GM19240 (cell line): ENCODE results near the gene TMPRSS3.
A peak's percentile ranks its signal among the peaks of the same experiment; 100 is the strongest.

Experiments
- DNase-seq: peaks from one replicate; pipeline ENCODE4 v3.0.0; 2011; ENCODE audit warnings: low spot score; ENCODE audit not compliant: insufficient read length

The TMPRSS3 gene

DNA sequence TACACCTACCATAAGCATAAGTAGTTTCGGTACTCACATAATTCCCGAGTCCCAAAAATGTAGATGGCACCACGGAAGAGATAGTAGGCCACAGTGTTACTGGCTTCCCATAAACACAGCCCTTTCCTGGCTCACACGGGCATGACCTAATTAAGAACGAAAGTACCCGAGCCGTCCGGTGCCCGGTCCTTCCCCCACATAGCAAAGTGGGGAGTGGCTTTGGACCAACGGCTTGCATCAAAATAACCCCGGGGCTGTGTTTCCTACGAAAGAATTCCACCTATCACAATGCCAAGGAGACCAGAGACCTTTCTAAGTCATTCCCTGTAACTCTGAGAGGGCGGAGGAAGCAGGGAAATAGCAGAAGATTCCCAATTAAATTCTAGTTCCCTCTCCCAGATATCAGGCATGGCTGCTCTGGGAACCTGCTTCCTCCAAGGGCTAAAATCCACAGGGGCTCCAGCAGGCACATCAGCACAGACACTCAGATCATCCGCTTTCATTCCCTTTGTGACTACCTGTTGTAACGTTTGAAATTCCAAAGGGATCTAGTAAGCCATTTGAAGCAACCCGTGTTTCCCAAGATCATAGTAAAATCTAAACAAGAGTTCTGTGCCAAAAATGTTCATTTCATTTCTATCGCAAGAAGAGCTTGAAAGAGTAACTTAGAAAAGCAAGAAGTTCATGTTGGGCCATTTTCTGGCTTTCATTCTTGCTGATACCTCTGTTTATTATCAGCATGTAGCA, at the start of gene TMPRSS3:
TSS of gene TMPRSS3 (minus strand) at position 148 of the 747 bp plus-strand sequence. CDS start 635 bp downstream, outside the sequence.
- DNase-seq, result no peak

DNA sequence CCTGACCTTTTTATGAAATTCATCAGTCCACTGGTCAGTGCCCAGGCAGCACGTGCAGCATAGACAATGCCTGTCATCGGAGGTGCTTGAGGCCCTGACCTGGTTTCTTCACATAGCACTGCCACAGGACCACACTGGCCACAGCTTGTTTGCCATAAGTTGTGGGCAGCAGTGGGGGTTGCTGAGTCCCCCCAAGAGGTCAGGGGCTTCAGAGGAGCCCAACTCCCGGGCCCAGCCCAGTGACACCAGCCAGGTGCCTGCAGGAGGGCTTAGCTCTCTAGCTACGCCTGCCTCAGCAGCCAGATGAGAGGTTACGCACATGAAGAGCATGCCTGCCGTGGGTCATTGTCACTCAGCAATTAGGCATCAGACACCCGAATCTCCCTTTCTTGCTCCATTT, 49.5 kb upstream of the TMPRSS3 start:
- DNase-seq, result no peak

DNA sequence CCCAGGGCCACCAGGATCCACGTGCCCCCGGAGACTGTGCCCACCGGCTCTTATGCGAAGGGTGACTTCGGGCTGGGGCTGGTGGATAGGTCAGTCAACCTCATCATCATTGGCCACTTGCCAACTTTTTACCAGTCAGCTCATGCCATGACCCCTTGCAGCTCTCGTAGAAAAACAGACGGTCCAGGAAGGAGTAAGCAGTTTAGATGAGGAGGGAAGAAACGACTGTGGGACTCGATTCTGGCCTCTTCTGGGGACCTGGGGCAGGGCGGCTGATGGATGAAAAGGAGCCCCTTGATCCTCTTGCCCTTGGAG, 48.9 kb upstream of the TMPRSS3 start:
- no peak for DNase-seq

DNA sequence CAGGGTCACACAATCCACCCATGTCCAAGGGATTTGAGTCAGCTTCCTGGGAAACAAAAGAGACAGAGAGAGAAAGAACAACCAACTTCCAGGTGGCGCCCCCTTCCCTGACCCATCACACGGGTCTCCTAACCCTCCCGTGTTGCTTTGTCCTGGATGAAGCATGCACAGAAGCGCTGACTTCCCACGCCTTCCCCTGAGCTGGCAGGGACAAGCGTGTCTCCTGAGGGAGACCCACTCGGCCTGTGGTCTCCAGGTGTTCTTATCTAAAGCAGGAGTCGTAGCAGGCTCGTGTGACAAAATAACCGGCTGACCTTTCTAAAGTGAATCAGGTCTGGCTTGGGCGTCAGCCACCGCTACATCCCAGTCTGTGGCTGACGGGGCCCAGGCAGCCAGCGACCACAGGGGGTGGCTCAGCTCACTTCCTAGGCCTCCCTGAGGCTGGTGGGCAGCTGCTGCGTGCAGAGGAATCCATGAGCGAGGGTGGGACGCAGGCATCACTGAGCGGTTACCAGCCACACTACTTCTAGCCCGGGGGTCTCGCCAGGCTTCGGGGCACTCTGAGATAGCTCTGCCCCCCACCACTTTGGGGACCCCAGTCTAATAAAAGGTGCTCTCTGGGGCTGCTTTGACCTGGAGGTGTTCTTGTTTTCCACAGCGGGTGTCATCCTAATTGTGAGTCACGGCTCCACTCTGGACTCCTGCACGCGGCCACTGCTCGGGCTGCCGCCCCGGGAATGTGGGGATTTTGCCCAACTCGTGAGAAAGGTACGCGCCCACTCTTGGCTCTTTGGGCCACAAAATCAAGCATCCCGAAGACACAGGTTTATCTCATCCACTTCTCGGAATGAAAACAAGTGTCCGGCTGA, 48.3 kb upstream of the TMPRSS3 start:
- no peak for DNase-seq

DNA sequence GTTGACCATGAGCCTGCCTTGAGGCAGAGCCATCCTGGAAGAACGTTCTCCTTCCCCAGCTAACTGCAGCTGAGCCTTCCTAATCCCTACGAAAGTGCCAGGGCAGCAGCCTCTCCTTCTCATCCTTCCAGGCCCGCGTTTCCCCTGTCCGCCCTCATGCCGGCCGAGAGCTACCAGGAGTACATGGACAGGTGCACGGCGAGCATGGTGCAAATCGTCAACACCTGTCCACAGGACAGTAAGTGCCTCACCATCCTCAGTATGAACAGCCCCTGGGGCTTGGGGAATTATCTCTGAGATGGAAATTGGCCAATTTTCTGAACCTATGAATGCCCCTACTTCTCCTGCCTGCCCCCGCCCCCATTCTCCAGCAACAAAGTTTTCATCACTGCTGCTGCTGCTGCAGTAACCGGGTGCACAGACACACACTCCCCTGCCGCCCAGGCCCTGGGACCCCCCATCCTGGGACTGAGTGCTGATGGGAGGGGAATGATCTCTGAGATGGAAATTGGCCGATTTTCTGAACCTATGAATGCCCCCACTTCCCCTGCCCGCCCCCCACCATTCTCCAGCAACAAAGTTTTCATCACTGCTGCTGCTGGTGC, 47.4 kb upstream of the TMPRSS3 start:
- DNase-seq, result no peak

DNA sequence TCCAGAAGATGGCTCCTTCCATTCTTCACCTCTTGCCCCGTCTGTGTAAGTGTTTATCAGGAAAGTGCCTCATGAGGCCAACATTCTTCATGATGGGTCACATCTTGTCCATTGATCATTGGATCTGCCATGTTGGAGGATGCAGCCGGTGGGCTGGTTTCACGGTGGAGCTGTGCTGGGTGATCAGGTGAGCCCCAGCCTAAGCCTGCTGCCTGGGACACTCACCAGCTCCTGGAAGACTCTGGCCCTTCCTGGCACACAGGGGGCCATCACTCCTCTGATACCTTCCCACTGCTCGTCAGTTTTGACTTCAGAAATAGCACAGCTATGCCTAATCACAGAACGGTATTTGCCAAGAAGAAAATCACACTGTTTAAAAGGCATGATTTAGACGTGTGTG, 46.1 kb upstream of the TMPRSS3 start:
- DNase-seq, result no peak

DNA sequence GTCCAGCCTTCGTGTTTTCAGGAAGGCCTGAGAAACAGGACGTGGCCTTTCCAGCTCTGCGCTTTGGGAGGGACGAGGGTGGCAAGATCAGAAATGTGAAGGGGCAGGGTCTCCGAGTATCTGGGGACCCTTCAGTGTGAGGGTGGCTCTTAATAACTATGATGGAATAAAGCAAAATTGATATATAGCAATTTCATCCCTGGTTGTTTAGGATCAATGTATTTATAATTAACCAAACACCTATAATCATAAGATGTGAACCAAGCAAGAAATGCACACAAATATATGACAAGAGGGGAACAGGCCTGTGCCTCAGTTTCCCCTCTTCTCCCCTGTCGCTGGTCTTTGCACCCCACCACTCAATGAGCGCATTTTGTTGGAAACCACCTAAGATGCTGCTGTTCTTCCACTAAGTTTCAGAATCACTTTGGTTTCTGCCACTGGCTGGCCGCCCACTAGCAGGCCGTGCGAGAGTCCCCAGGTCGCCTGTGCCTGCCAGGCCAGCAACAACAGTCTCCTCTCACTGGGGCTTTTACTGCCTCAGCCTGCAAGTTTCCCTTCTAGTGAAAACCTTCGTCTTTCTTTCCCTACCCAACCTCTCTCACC, 44.4 kb upstream of the TMPRSS3 start:
- peak; percentile 70 for DNase-seq

DNA sequence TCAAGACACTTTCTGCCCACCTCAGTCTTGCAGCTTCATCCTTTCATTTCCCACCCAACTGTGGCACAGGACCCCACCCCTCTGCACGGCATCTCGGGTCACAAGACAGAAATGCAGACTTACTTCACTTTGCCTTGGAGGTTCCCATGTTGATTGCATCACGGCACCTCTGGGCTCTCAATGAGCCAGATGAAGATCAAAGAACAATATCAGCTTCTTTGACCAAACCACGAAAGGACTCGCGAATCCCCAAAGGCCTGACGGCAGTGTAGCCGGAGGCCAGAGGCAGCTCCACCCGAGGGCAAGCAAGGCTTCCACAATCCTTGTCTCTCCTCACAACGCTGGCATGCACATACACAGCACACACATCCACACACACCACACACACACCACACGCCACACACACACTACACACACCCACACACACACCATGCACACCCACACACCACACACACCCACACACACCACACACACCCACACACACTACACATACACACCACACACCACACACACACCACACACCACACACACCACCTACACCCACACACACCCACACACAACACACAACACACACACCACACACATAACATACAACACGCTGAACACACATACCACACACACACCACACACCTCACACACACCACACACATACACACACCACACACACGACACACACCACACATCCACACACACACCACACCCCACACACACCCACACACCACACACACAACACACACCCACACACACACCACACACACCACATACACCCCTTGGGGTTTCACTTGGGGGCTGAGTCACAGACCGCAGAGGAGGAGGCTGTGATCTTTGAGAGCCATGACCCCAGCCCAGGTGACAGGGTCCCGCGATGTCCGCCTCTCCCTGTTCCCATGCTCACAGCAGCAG, 43.7 kb upstream of the TMPRSS3 start:
- DNase-seq, result no peak

DNA sequence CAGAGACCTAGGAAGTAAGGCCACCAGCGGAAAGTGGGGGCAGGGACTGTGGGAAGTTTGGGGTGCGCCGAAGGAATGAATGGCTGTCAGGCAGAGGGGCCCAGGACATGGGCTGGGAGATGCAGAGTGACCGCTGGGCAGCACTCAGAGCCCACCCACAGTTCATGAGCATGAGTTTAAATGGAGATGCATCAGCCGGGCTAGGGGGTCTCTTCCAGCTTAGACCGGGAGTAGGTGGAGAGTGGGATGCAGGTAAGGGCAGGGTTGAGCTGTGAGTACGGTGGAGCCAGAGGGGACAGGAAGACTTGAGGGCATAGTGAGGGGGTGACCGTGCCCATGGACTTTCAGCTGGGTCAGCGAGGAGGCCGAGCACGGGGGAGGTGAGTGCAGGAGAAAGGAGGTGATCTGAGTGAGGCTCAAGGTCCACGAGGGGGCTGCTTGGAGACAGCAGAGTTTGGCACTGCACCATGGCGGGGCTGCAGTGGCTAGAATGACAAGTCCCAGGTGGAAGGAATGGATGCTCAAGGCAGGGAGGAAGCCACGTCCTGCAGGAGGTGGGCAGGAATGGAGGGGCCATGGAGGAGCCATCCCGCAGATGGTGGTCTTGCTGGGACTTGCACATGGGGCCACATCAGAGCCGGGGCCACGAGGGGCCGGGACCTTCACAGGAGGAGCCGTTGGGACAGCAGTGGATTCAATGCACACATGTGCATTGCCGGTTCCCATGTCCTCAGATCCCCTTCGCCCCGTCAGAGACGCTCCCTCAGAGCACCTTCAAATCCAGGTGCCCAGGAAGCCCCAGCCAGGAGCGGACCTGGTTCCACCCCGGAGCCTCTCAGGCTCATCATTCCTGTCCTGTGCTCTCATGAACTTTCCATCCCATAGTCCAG, 42.7 kb upstream of the TMPRSS3 start:
- no peak for DNase-seq

DNA sequence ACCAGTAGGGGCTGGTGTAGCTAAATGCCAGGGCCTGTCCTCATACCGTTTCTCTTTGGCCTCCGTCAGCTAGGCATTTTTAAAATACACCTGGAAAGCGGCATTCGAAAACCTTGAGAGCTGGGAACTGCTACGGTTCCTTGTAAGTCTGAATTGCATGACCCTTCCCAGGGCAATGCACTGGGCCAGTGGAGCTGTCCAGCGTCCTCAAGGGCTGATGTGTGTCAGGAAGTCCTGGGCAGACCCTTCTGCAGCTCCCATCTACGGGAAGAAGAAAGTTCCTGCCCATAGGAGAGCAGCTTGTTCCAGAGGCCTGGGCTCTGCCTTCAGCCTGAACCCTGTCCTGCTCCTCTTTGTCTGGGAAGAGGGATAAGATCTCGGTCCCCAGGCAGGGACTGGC, 41.9 kb upstream of the TMPRSS3 start:
- no peak for DNase-seq

DNA sequence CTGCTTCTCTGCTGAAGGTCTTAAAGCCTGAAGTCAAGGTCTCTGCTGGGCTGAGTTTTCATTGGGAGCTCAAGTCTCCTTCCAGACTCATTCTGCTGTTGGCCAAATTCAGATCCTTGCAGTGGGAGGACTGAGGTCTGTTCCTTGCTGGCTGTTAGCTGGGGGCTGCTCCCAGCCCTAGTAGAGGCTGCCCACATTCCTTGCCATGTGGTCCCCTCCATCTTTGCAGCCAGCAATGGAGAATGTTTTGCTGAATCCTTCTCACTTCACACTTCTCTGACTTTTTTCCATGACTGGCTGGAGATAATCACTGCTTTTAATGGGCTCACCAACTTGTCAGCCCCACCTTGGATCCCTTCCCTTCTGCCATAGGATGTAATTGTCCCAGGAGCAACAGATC, 41.1 kb upstream of the TMPRSS3 start:
- DNase-seq, result no peak

DNA sequence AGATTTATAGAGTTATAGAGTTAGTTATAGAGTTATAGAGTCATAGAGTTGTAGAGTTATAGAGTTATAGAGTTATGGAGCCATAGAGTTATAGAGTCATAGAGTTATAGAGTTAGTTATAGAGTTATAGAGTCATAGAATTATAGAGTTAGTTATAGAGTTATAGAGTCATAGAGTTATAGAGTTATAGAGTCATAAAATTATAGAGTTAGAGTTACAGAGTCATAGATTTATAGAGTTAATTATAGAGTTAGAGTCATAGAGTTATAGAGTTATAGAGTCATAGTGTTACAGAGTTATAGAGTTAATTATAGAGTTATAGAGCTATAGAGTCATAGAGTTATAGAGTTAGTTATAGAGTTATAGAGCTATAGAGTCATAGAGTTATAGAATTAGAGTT, 40.0 kb upstream of the TMPRSS3 start:
- DNase-seq, result no peak

DNA sequence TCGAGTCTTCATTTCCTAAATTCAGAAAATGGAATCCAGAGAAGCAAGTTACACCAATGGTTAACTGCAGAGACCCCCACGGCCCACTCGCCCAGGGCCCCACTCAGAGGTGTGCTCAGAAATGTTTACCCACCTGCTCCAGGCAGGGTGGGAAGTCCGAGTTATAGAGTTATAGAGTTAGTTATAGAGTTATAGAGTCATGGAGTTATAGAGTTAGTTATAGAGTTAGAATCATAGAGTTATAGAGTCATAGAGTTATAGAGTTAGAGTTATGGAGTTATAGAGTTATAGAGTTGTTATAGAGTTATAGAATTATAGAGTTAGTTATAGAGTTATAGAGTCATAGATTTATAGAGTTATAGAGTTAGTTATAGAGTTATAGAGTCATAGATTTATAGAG, 39.5 kb upstream of the TMPRSS3 start:
- no peak for DNase-seq

DNA sequence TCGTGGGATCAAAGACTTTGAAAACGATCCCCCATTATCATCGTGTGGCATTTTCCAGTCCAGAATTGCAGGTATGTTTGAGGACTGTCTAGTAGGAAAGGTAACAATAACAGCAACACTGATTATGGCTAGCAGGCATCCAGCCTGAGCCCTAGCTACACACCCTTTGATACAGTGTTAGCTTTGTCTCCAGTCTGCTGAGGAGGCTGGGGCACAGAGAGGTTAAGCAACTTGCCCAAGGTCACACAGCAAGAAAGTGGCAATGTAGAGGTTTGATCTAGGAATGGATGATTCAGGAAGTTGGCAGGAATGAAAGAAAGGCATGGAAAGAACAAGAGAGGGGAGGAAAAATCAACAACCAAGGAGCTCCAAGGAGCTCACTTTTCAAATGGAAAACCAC, 39.0 kb upstream of the TMPRSS3 start:
- DNase-seq, result no peak

DNA sequence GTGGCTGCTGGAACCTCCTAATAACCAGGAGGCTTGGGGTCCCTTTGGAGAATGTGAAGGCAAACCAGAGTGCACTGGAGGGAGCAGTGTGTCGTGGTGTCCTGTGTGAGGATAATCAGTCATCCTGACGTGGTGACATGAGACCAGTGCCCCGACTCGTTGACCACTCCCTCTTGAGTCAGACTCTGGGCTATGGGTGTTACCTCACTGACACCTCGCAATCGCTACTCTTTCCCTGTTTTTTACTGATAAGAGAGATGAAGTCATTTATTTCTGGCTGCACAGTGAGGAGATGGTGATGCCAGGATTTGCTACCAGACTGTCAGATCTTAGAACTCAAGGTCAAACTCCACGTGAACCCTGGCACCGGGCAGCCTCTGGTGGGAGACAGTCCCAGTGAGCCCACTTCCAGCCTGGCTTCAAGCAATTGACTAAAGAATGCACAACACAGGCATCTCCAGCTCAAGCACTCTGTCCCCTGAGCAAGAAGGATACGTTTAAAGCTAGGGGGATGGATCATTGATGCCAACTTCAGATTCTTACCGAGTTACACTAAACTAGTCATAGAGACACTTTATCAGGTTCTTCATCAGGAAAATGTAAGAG, 38.2 kb upstream of the TMPRSS3 start:
- DNase-seq, result no peak

DNA sequence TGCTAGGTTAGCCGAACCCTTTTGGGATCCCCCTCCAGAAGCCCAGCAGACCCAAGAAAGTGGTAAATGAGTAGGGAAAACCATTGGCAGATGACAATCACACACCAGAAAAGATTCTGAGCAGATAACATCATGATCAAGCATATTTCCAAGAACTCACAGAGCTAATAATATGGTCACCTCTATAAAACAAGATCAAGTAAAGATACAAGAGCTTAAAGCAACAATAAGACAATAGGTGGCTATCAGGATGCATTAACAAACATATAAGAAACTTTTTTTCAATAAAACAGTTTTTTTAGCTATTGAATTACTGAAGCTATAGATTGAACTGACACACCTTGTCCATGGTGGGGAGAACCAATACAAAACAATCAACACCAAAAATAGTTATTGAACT, 36.8 kb upstream of the TMPRSS3 start:
- DNase-seq, result no peak

DNA sequence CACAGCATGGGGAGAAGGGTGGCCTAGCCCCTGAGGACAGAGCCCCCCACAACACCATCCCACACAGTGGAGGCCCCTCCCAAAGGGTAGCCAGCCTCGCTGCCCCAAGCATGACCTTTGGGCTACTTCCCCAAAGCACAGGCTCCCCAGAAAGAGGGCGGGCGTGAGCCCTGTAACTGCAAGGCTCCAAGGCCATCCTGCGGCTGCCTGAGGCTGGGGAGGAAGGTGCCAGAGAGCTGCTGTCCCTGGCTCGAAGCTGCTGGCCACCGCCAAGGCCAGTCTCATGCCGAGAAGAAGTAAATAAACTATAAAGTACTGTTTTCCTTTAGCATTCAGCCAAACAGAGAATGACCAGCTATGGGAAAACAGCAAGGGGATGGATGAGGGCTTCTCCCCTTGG, 35.3 kb upstream of the TMPRSS3 start:
- no peak for DNase-seq

DNA sequence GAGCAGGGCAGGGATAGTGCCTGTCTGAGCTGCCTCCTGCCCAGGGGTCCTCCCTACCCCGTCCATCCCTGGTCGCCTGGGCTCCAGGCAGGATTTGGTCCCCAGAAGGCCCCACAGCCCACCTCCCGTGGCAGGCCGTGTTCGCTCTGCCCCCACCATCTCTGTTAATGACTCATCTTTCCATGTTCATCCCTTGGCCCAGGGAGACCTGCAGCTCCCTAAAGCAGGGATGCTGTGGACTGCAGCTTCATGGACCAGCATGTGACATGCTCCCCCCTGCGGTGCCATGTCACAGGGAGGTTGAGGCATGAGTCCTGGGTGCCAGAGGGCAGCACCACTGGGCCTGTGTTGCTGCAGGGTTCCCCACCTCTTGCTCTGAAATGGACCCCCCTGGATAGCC, 34.7 kb upstream of the TMPRSS3 start:
- no peak for DNase-seq

DNA sequence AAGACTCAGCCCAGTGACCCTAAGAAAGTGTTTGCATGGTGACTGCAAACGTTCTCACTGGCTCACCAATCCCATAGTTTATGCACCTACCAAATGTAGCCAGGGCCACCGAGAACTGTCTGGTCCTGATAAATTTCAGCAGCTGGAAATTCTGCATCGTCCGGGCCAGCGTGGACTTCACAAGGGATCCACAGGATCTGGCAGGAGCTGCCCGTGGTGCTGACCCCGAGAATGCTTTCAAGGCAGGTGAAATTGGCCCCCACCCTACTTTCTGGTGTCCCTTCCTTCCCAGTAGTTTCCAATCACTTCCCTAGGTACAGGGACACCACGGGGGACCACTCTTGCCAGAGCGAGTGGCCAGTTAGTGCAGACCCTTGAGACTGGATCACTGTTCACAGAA, 34.0 kb upstream of the TMPRSS3 start:
- DNase-seq, result no peak

DNA sequence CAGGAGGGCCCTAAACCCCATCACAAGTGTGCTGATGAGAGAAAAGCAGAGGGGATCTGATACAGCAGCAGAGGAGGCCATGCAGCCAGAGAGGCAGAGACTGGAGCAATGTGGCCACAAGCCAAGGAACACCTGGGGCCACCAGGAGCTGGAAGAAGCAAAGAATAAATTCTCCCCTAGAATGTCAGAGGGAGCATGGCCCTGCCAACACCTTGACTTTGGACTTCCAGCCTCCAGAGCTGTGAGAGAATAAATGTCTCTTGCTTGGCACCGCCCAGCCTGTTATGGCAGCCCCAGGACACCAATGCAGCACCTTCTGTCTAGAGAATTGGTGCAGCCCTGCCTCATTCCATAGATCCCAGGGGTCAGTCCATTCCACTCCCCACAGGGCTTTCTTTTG, 33.2 kb upstream of the TMPRSS3 start:
- DNase-seq, result no peak
